HuH-7.5 (cell line): Measurements from ENCODE around the gene SNX6.
"Not testable (repeated sequence)": the region's sequence is repeated elsewhere in the genome, so short reads cannot be mapped to it uniquely, and the experiment has no call there.

Experiments
- DNase-seq: peaks from one replicate; pipeline ENCODE4 v3.0.0; 2011; ENCODE audit warnings: low spot score

Gene SNX6

GRCh38 chr14:34521071-34521470, 108.9 kb downstream of the SNX6 start:
- DNase-seq = not testable (repeated sequence)

GRCh38 chr14:34520304-34520970, 109.5 kb downstream of the SNX6 start:
- not testable (repeated sequence) for DNase-seq
